T-helper 2 cell treated with Interferon-gamma antibody and Interleukin-4, amounts not matched to agents 100 ng/mL and 5 ng/mL, for 36 hours (primary cell): Measurements from ENCODE around the gene ERI3. TPM values are rescaled to one million over a fixed set of nuclear protein-coding genes. Genes with fewer than 3 reads are reported as not detected.
"Not testable (repeated sequence)": the region's sequence is repeated elsewhere in the genome, so short reads cannot be mapped to it uniquely, and the experiment has no call there.

ENCODE experiments used
- intact Hi-C: fragments of 100-400 bp; cut with micrococcal nuclease; formaldehyde crosslinking; loops from one replicate; pipeline ENCODE4 v1.15.1; 2023
- total RNA-seq: library from RNA; stranded (reverse); gene quantifications from 2 replicates; pipeline ENCODE4 v1.2.3, GENCODE V29; 2022

Gene ERI3
- total RNA-seq, 1 donor from 2014 or later, result 30.7 TPM

- intact Hi-C loops, result loop anchor here (1.0 to 10.0 kb wide), 3 partner anchors 100 to 457 kb away; partner anchors contain the start of genes ARMH1 and TMEM53
Measured at GRCh38 chr1:44217809-44218410, 137.1 kb downstream of the ERI3 start.

- intact Hi-C loops, result loop anchor here (1.0 to 10.0 kb wide), 3 partner anchors 142 to 461 kb away; partner anchors contain the start of genes ARMH1, ERI3 and TMEM53
Measured at GRCh38 chr1:44213222-44214112, 141.6 kb downstream of the ERI3 start, which contains the start of gene DMAP1. Gene DMAP1 (plus strand): TSS chr1:44213471. CDS start chr1:44213754, 283 bp downstream.

DNA sequence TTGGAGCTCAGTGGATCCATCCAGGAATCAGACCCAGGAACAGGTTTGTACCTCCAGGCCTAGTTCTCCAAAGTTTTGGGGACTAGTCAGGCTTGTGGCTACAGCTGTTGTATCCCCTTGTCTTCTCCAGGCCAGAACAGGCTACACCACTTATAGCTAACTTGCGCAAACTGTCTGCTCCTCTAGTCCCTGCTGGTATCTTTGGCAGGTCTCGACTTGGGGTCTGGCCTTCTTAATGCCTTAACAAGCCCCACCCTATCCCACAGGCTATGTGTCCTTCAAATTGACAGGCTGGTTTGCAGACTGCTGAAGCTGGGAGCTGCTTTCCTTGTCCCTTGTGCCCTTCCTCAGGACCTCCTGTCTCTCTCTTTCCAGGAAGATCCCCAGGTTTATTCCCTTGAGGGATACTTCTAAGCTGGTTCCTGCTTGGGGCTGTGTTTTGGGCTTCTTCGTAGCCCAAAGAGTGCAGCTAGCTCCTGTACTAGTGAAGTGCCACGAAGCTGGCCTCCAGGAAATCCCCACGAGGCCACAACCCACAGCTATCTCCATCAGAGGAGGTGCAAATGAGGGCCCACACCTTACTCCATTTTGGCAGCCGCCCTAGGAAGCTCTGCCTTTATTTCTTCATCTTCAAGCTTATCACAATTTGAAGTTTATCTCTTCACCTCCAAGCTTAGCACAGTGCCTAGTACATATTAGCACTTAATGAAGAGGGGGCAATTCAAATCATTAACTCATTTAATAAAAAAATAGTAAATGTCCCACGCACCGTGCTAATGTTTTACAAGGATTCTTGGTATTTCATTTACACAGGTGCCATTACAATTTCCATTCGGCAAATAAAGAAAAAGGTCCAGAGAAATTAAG, 142.5 kb downstream of the ERI3 start:
- intact Hi-C loops, result loop anchor here (1.0 to 10.0 kb wide), 3 partner anchors 143 to 462 kb away; partner anchors contain the start of genes ARMH1, ERI3 and TMEM53

DNA sequence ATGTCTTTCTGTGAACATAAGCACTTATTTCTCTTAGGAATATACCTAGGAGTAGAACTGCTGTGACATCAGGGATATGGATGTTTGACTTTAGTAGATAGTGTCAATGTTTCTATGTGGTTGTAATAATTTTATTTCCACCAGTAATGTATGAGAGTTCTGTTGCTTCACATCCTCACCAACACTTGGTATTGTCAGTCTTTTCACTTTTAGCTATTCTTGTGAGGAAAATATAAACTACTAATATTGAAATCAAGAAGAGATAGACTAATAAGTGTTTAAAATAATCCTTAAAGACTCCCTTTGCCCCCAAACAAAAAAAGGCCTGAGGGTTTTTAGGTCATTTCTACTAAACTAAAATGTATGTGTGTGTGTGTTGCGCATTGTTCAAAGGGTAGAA, 144.5 kb downstream of the ERI3 start:
- intact Hi-C loops, result loop anchor here (10.0 kb wide), 2 partner anchors 384 to 464 kb away; partner anchors contain the start of genes ARMH1 and TMEM53

- intact Hi-C loops, result no loop called here
Measured at GRCh38 chr1:44208226-44208625, 146.8 kb downstream of the ERI3 start.

- intact Hi-C loops, result not testable (repeated sequence)
Measured at GRCh38 chr1:44206545-44206944, 148.5 kb downstream of the ERI3 start.

GRCh38 chr1:44200336-44200735, 154.7 kb downstream of the ERI3 start:
- intact Hi-C loops, result no loop called here

GRCh38 chr1:44174630-44175029, 180.4 kb downstream of the ERI3 start:
- intact Hi-C loops, result no loop called here

Other genes starting within 250 kb of the ERI3 start
- not detected in 2 replicates for gene KLF17, start 236.4 kb downstream of the ERI3 start, total RNA-seq
- not detected in 2 replicates for gene KLF18, start 213.6 kb downstream of the ERI3 start, total RNA-seq
- gene DMAP1, start 141.8 kb downstream of the ERI3 start, total RNA-seq, result 38.3 and 42.0 TPM in 2 replicates
- gene RNF220, start 50.0 kb upstream of the ERI3 start, total RNA-seq, result 79.5 and 83.7 TPM in 2 replicates